ENCODE measurements around the gene AGAP1. TPM values are rescaled to one million over a fixed set of nuclear protein-coding genes. Genes with fewer than 3 reads are reported as not detected.

AGAP1 gene
- polyA plus RNA-seq, 1 donor from 2014 or later = 17.4 TPM

GRCh38 chr2:235848946-235849345 lies 355.1 kb downstream of the AGAP1 start:
- no peaks in the 10 kb centered on the region for H4K20me1 ChIP-seq (ENCODE audit: insufficient read depth)
- H3K27me3 ChIP-seq (ENCODE audit: insufficient read depth, low read depth, low read length) = no peaks in the 10 kb centered on the region
- no peaks in the 10 kb centered on the region for H3K36me3 ChIP-seq (ENCODE audit: insufficient read depth, low read length)

GRCh38 chr2:235849489-235849888 lies 355.6 kb downstream of the AGAP1 start:
- no peak overlapping the region for H3K27ac ChIP-seq (ENCODE audit: low read length)
- TF ChIP-seq POLR2AphosphoS5 (IDR thresholded peaks at IDR 0.05) = no peak
- no peak for TF ChIP-seq TAF1 (IDR thresholded peaks at IDR 0.05; ENCODE audit: low read depth)
- no peak for TF ChIP-seq MXI1 (conservative IDR thresholded peaks at IDR 0.05; ENCODE audit: poor library complexity, severe bottlenecking)
- TF ChIP-seq, protein P1, sequence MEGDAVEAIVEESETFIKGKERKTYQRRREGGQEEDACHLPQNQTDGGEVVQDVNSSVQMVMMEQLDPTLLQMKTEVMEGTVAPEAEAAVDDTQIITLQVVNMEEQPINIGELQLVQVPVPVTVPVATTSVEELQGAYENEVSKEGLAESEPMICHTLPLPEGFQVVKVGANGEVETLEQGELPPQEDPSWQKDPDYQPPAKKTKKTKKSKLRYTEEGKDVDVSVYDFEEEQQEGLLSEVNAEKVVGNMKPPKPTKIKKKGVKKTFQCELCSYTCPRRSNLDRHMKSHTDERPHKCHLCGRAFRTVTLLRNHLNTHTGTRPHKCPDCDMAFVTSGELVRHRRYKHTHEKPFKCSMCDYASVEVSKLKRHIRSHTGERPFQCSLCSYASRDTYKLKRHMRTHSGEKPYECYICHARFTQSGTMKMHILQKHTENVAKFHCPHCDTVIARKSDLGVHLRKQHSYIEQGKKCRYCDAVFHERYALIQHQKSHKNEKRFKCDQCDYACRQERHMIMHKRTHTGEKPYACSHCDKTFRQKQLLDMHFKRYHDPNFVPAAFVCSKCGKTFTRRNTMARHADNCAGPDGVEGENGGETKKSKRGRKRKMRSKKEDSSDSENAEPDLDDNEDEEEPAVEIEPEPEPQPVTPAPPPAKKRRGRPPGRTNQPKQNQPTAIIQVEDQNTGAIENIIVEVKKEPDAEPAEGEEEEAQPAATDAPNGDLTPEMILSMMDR (IDR thresholded peaks at IDR 0.05; ENCODE audit: poor library complexity, severe bottlenecking) = no peak
- TF ChIP-seq EP300 (conservative IDR thresholded peaks at IDR 0.05; ENCODE audit: poor library complexity, severe bottlenecking) = no peak
- no peaks in the 10 kb centered on the region for H3K27me3 ChIP-seq (ENCODE audit: insufficient read depth, low read depth, low read length)
- no peak overlapping the region for H3K4me2 ChIP-seq (ENCODE audit: low read length)
- H3K9me2 ChIP-seq (ENCODE audit: insufficient read depth, low read length) = no peaks in the 10 kb centered on the region
- no peaks in the 10 kb centered on the region for H3K36me3 ChIP-seq (ENCODE audit: insufficient read depth, low read length)
- H3F3A ChIP-seq (ENCODE audit: insufficient read depth, low read length, poor library complexity, severe bottlenecking) = no peaks in the 10 kb centered on the region
- H3K9me3 ChIP-seq (ENCODE audit: low read length) = no peaks in the 10 kb centered on the region
- no peaks in the 10 kb centered on the region for H4K20me1 ChIP-seq (ENCODE audit: insufficient read depth)
- no peaks in the 10 kb centered on the region for H3K79me2 ChIP-seq (replicated peaks; ENCODE audit: insufficient read depth, low read length)
- no peak overlapping the region for H2AFZ ChIP-seq (ENCODE audit: low read depth, low read length)
- H3K9ac ChIP-seq (ENCODE audit: low read length) = no peak overlapping the region
- H3K4me3 ChIP-seq (ENCODE audit: low read length) = no peak overlapping the region

More at GRCh38 chr2:235848946-235849345, 355.1 kb downstream of the AGAP1 start:
- Histone ChIP-seq H3F3A (ENCODE audit: insufficient read depth, low read length, poor library complexity, severe bottlenecking) (no peaks in the 10 kb centered on the region), H3K4me3 (ENCODE audit: low read length) (no peak overlapping the region), H3K9me2 (ENCODE audit: insufficient read depth, low read length) (no peaks in the 10 kb centered on the region), H3K9ac (ENCODE audit: low read length) (no peak overlapping the region), H3K79me2 (replicated peaks; ENCODE audit: insufficient read depth, low read length) (no peaks in the 10 kb centered on the region), H3K4me2 (ENCODE audit: low read length) (no peak overlapping the region), H2AFZ (ENCODE audit: low read depth, low read length) (no peak overlapping the region), H3K27ac (ENCODE audit: low read length) (no peak overlapping the region), H3K9me3 (ENCODE audit: low read length) (no peaks in the 10 kb centered on the region)
- TF ChIP-seq SMC3 (conservative IDR thresholded peaks at IDR 0.05; ENCODE audit: poor library complexity) = no peak
- no peak for TF ChIP-seq RAD21 (conservative IDR thresholded peaks at IDR 0.05)
- no peak for TF ChIP-seq POLR2AphosphoS5 (IDR thresholded peaks at IDR 0.05)
- no peak for TF ChIP-seq EP300 (conservative IDR thresholded peaks at IDR 0.05; ENCODE audit: poor library complexity, severe bottlenecking)
- no peak for TF ChIP-seq REST (IDR thresholded peaks at IDR 0.05; ENCODE audit: borderline replicate concordance)
- TF ChIP-seq TAF1 (IDR thresholded peaks at IDR 0.05; ENCODE audit: low read depth) = no peak
- TF ChIP-seq, protein P1 (IDR thresholded peaks at IDR 0.05; ENCODE audit: poor library complexity, severe bottlenecking) = no peak
- TF ChIP-seq EZH2 (IDR thresholded peaks at IDR 0.05; ENCODE audit: borderline replicate concordance, insufficient read depth, low read length, poor library complexity, severe bottlenecking) = no peak
- no peak for TF ChIP-seq MXI1 (conservative IDR thresholded peaks at IDR 0.05; ENCODE audit: poor library complexity, severe bottlenecking)

All from neural cell (in vitro differentiated cells).